Loucy (cell line): ENCODE measurements around the gene ADGB.

Experiments
- H2AFZ ChIP-seq: fragments of 200-600 bp; sonication (generic); 2 replicates; pipeline ENCODE4 v1.6.0; 2016; ENCODE audit warnings: antibody characterized with exemption, mild to moderate bottlenecking, low read length, moderate library complexity
- H3F3A ChIP-seq: fragments of 200-600 bp; 2 replicates; pipeline ENCODE4 v1.6.0; 2016; ENCODE audit warnings: antibody characterized with exemption, low read depth, mild to moderate bottlenecking
- H3K27me3 ChIP-seq: fragments of 200-600 bp; sonication (generic); 2 replicates; pipeline ENCODE4 v1.6.1; 2014; ENCODE audit warnings: low read length, mild to moderate bottlenecking; ENCODE audit not compliant: insufficient read depth, poor library complexity, severe bottlenecking
- H3K36me3 ChIP-seq: fragments of 200-600 bp; sonication (generic); 2 replicates; pipeline ENCODE4 v1.6.1; 2016; ENCODE audit warnings: low read length; ENCODE audit not compliant: insufficient read depth
- H3K4me1 ChIP-seq: fragments of 200-600 bp; sonication (generic); 2 replicates; pipeline ENCODE4 v1.5.1; 2014; ENCODE audit warnings: low read length, mild to moderate bottlenecking; ENCODE audit not compliant: insufficient read depth, poor library complexity, severe bottlenecking
- H3K4me2 ChIP-seq: fragments of 200-600 bp; sonication (generic); 2 replicates; pipeline ENCODE4 v1.6.0; 2014; ENCODE audit warnings: antibody characterized with exemption, low read length, low read depth, mild to moderate bottlenecking; ENCODE audit not compliant: poor library complexity, severe bottlenecking
- H3K4me3 ChIP-seq: fragments of 200-600 bp; sonication (generic); 2 replicates; pipeline ENCODE4 v1.5.1; 2014; ENCODE audit warnings: low read length, mild to moderate bottlenecking, mixed read lengths; ENCODE audit not compliant: poor library complexity, severe bottlenecking
- H3K79me2 ChIP-seq: fragments of 200-600 bp; sonication (generic); 2 replicates; pipeline ENCODE4 v1.6.1; 2014; ENCODE audit warnings: low read length; ENCODE audit not compliant: insufficient read depth
- H3K9ac ChIP-seq: fragments of 200-600 bp; sonication (generic); 2 replicates; pipeline ENCODE4 v1.6.0; 2014; ENCODE audit warnings: mild to moderate bottlenecking, low read depth, low read length, moderate library complexity; ENCODE audit not compliant: poor library complexity, severe bottlenecking
- H3K9me2 ChIP-seq: fragments of 200-600 bp; sonication (generic); replicated peaks from 2 replicates; pipeline ENCODE4 v1.6.1; 2016; ENCODE audit warnings: low read depth, low read length, mixed read lengths
- H3K9me3 ChIP-seq: fragments of 200-600 bp; sonication (generic); 2 replicates; pipeline ENCODE4 v1.6.1; 2014; ENCODE audit warnings: mild to moderate bottlenecking, antibody characterized with exemption, low read length, low read depth; ENCODE audit not compliant: insufficient read depth
- H4K20me1 ChIP-seq: fragments of 200-600 bp; sonication (generic); 2 replicates; pipeline ENCODE4 v1.6.0; 2014; ENCODE audit warnings: antibody characterized with exemption, low read length, mild to moderate bottlenecking; ENCODE audit not compliant: insufficient read depth, poor library complexity, severe bottlenecking
- EZH2phosphoT487 ChIP-seq: fragments of 200-600 bp; IDR thresholded peaks from 2 replicates; pipeline ENCODE4 v1.6.1; 2018; ENCODE audit warnings: antibody characterized with exemption, mild to moderate bottlenecking, moderate library complexity, borderline replicate concordance
- TF ChIP-seq, protein P1 (sequence below): fragments of 200-600 bp; sonication (generic); conservative IDR thresholded peaks from 2 replicates; pipeline ENCODE4 v1.5.1; 2014; ENCODE audit warnings: mild to moderate bottlenecking, antibody characterized with exemption, low read length

ADGB gene

DNA sequence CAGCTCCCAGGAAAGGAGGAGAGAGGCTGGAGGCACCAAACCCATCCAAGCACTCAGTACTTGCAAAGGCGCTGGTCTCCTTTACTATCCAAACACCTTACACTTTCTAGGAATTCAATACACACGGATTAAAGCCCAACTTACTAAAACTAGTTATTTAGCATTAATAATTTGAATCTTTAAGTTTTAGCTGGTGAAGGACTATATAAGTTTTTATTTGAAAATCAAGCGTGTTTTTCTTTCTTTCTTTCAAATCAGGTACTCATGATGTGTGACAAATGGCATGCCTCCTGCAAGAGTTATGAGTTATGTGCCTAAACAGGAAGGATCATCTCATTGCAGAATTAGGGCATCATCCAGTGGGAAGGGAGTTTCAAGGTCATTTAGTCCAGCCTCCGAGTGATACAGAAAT lies 263.7 kb downstream of the ADGB start:
- no peak for TF ChIP-seq EZH2phosphoT487
- TF ChIP-seq, protein P1, sequence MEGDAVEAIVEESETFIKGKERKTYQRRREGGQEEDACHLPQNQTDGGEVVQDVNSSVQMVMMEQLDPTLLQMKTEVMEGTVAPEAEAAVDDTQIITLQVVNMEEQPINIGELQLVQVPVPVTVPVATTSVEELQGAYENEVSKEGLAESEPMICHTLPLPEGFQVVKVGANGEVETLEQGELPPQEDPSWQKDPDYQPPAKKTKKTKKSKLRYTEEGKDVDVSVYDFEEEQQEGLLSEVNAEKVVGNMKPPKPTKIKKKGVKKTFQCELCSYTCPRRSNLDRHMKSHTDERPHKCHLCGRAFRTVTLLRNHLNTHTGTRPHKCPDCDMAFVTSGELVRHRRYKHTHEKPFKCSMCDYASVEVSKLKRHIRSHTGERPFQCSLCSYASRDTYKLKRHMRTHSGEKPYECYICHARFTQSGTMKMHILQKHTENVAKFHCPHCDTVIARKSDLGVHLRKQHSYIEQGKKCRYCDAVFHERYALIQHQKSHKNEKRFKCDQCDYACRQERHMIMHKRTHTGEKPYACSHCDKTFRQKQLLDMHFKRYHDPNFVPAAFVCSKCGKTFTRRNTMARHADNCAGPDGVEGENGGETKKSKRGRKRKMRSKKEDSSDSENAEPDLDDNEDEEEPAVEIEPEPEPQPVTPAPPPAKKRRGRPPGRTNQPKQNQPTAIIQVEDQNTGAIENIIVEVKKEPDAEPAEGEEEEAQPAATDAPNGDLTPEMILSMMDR, result no peak
- Histone ChIP-seq H3K4me3 (no peak overlapping the region), H3K79me2 (no peaks in the 10 kb centered on the region), H3K4me2 (no peak overlapping the region), H2AFZ (no peak overlapping the region), H3F3A (no peaks in the 10 kb centered on the region), H4K20me1 (no peaks in the 10 kb centered on the region), H3K9me2 (no peaks in the 10 kb centered on the region), H3K9me3 (no peaks in the 10 kb centered on the region), H3K27me3 (no peaks in the 10 kb centered on the region), H3K36me3 (no peaks in the 10 kb centered on the region), H3K9ac (no peak overlapping the region), H3K4me1 (peaks cover 5% of the 10 kb centered on the region)

DNA sequence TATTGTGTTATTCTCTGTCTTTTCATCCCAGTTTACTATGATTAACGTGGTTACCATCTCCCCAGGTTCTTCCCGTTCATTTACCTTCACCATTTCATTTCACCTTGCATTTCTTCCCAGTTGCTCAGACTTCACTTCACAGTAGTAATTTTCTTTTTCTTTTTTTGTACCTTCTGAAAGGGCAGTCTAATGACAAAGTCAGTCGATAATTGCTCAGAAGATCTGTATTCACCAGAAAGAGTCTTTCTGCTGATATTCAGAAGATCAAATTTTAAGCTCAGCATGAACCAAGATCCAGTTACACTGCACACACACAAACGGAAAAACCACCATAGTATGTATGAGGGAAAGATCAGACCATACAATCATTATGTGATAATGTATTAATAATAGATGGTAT lies 265.5 kb downstream of the ADGB start:
- no peak for TF ChIP-seq EZH2phosphoT487
- TF ChIP-seq, protein P1, result no peak
- H3K9ac ChIP-seq, result no peak overlapping the region
- no peaks in the 10 kb centered on the region for H3F3A ChIP-seq
- H3K36me3 ChIP-seq, result no peaks in the 10 kb centered on the region
- no peak overlapping the region for H3K4me2 ChIP-seq
- H4K20me1 ChIP-seq, result no peaks in the 10 kb centered on the region
- H3K4me3 ChIP-seq, result no peak overlapping the region
- no peaks in the 10 kb centered on the region for H3K4me1 ChIP-seq
- no peaks in the 10 kb centered on the region for H3K27me3 ChIP-seq
- no peak overlapping the region for H2AFZ ChIP-seq
- no peaks in the 10 kb centered on the region for H3K79me2 ChIP-seq
- H3K9me2 ChIP-seq, result no peaks in the 10 kb centered on the region
- H3K9me3 ChIP-seq, result no peaks in the 10 kb centered on the region

DNA sequence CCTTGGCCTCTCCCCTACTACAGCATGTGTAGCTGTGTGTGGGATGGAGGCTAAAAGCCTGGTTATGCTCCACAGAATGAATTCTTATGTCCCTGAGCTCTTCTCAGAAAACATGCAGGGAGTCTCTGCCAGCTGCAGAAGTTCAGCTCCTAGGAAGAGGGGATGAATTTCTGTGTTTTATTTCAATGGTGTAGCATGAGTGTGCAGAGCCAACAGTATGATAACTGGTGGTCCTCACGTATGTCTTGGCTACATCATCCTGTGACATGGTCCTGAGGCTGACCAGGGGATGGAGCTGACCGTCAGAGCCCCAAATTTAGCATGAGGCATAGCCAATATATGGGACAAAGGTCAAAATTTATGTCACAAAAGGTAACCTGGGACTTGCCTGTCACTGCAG lies 266.1 kb downstream of the ADGB start:
- Histone ChIP-seq H3K9ac (no peak overlapping the region), H3K79me2 (no peaks in the 10 kb centered on the region), H3K4me2 (no peak overlapping the region), H3K4me1 (no peaks in the 10 kb centered on the region), H2AFZ (no peak overlapping the region), H3K4me3 (no peak overlapping the region), H3K9me2 (no peaks in the 10 kb centered on the region), H4K20me1 (no peaks in the 10 kb centered on the region), H3K27me3 (no peaks in the 10 kb centered on the region), H3K9me3 (no peaks in the 10 kb centered on the region), H3F3A (no peaks in the 10 kb centered on the region), H3K36me3 (no peaks in the 10 kb centered on the region)
- TF ChIP-seq, protein P1, result no peak
- no peak for TF ChIP-seq EZH2phosphoT487
